LNCaP clone FGC (cell line): ENCODE data around the gene LRRC1.

Experiments
- DNase-seq: peaks from one replicate; pipeline ENCODE4 v3.0.0-alpha.2; 2011; ENCODE audit warnings: low read depth
- H3K4me3 ChIP-seq: 2 replicates; pipeline ENCODE4 v1.5.1; 2011; ENCODE audit warnings: mild to moderate bottlenecking, low read depth, low read length, control low read depth
- TF ChIP-seq, protein P1 (sequence below): IDR thresholded peaks from 2 replicates; pipeline ENCODE4 v1.5.1; 2012; ENCODE audit warnings: mild to moderate bottlenecking; ENCODE audit not compliant: control insufficient read depth, insufficient read depth; ENCODE audit errors: extremely low read depth

LRRC1 gene

DNA sequence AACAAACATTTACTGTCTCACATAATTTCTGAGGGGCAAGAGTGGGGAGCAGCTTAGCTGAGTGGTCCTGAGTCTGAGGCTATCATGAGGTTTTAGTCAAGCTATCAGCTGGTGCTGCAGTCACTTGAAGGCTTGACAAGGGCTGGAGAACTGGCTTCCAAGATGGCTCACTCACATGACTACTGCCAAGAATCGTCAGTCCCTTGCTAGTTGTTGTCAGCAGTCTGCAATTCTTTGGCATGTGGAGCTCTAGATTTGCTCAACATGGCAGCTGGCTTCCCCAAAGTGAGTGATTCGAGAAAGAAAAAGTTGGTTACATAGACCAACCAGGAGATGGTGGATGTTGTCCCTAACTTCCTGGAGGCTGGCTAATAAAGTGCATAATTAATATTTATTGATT lies 2.8 kb upstream of the LRRC1 start:
- H3K4me3 ChIP-seq = no peak overlapping the region
- TF ChIP-seq, protein P1, sequence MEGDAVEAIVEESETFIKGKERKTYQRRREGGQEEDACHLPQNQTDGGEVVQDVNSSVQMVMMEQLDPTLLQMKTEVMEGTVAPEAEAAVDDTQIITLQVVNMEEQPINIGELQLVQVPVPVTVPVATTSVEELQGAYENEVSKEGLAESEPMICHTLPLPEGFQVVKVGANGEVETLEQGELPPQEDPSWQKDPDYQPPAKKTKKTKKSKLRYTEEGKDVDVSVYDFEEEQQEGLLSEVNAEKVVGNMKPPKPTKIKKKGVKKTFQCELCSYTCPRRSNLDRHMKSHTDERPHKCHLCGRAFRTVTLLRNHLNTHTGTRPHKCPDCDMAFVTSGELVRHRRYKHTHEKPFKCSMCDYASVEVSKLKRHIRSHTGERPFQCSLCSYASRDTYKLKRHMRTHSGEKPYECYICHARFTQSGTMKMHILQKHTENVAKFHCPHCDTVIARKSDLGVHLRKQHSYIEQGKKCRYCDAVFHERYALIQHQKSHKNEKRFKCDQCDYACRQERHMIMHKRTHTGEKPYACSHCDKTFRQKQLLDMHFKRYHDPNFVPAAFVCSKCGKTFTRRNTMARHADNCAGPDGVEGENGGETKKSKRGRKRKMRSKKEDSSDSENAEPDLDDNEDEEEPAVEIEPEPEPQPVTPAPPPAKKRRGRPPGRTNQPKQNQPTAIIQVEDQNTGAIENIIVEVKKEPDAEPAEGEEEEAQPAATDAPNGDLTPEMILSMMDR = no peak
- no peak for DNase-seq

DNA sequence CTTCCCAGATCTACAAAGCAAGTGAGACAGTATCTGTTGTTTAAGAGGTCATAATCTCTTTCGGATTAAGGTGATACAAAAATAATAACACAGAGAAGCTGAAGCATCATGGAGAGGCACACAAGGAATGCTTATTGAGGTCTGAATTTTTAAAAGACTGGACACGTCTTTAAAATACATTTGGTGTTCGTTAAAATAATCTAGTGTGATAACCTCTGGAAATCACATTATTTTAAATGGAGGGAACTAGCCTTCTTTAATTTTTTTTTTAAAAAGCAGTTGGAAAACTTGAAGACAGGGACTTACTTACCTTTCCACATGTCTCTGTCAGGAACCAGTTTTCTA lies 1.9 kb upstream of the LRRC1 start:
- TF ChIP-seq, protein P1 = no peak
- DNase-seq = no peak

DNA sequence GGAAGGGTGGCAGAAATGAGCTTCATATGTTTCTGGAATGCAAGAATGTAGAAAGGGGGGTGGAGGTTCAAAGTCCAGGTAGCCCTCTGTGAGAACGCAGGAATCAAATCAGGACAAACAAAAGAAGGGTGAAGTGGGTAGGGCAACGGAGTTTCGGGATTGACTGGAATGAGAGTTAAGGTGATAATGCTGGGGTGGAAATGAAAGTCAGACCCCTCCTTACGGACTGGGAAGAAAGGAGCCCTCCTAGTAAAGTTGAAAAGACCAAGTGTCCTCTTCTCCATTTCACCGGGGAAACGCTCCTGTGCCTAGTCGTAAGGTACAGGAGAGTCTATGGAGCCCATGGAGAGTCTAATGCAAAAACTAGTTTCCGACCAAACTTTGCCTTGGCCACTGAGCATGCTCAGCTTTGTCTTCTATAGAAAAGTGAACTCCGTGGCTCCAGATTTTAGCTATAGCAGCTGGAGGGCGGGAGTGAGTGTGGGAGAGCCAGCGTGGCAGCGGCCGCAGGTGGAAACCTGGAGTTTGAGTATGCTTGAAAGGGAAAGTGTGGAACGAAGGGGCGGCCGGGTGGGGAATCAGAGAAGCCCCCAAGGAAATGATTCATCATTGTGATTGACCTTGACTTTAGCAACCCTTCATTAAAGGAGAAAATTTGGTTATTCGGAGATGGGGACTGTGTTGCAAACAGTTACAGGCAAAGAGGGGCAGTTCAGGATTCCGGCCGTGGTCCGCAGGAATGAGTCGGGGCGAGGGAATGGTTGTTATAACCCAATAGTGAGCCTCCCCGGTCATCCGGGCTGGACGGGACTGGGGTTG lies 1.3 kb upstream of the LRRC1 start:
- H3K4me3 ChIP-seq = peak overlapping the region; percentile 82
- DNase-seq = no peak
- TF ChIP-seq, protein P1 = no peak

More for the DNA sequence above, 1.9 kb upstream of the LRRC1 start:
- peak overlapping the region; percentile 82 for H3K4me3 ChIP-seq

DNA sequence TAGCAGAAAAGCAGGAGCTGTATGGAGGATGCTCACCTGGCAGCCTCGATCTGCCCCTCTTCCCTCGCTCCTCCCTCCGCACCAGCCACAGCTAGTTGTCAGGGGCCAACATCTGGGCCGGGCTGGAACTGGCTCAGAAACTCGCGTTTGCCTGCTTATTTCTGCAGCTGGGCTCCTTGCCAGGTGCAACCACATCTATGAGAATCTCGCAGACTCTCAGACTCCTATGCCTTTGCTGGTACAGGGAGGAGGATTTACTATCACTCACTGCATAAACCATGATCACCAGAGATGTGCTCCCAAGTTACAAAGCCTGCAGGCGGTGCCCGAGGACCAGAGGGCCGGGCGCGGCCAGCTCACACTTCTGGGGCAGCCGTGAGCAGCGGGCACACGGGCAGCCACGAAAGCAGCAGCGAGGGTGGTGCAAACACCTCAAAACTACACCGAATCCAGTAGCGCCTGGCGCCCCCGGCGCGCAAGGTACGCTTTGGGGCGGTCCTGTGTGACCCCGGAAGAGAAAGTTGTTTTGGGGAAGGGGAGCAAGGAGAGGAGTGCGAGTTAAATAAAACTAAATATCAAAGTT lies 577 bp upstream of the LRRC1 start:
- H3K4me3 ChIP-seq = peak overlapping the region; percentile 82
- TF ChIP-seq, protein P1 = peak; percentile 62
- peak; percentile 61 for DNase-seq

DNA sequence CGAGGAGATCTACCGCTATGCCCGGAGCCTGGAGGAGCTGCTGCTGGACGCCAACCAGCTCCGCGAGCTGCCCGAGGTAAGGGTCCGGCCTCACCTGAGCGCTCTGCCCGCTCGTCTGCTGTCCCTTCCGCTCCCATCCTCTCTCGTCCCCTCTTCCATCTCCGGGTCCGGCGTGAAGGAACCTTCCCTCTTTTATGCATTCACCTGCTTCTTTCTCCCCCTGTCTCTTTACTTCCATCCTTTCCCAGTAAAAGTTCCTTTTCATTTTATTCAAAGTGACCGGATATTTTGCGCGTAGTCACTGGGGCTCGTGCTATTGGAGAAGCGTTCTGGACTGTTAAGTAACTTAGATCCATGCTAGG lies 516 bp downstream of the LRRC1 start:
- H3K4me3 ChIP-seq = peak overlapping the region; percentile 82
- no peak for DNase-seq
- TF ChIP-seq, protein P1 = no peak

DNA sequence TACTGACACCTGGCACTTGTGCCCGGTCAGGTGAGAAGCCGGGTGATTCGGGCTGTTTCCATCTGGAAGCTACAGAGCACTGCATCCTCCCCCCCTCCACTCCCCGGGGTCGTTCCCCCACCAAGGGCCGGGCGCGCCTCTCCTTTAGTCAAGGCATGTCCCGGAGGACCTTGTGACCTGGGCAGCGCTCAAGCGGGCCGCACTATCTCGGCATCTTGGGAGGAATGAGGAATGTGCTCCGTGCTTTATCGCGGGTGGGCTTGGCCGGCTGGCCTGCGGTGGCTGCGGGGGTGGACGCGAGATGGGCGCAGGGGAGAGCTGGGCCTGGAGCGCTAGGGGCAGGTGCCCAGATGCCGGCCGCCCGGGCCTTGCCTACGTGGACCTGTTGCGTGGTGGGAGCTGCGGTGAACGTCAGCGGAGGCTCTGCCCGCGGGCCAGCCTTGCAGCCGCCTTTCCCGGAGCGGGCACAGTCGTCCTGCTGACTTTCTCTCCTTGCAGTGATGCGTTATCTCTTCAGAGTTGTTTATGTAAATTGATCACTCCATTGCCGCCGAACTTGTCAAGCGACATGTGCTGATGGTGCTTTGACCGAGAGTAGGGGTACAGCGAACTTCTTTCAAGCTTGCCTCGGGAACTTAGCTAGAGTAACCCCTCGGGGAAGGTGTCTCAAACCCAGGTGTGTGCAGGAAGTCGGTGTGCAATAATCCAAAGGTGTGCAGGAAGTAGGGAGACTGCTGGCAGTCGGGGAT lies 1.1 kb downstream of the LRRC1 start:
- TF ChIP-seq, protein P1 = no peak
- H3K4me3 ChIP-seq = peak overlapping the region; percentile 82
- DNase-seq = no peak

DNA sequence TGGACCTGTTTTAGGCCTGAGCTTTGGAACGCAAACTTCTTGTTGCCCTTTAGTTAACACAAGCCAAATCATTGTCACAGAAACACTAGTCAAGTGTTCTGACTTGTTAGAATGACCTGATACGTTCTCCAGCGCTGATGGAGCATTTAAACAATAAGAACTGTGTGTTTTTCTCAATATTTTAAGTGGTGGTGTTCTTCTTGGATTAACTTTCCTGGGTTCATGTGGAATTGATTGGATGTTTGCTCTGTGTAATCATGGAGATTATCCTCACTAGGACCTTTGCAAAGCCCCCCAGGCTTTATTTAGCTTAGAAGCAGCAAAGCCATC lies 1.6 kb downstream of the LRRC1 start:
- peak overlapping the region; percentile 82 for H3K4me3 ChIP-seq

More for the DNA sequence above, 1.6 kb downstream of the LRRC1 start:
- TF ChIP-seq, protein P1 = no peak
- no peak for DNase-seq
